ENCODE measurements around the gene C11orf71.

The C11orf71 gene

DNA sequence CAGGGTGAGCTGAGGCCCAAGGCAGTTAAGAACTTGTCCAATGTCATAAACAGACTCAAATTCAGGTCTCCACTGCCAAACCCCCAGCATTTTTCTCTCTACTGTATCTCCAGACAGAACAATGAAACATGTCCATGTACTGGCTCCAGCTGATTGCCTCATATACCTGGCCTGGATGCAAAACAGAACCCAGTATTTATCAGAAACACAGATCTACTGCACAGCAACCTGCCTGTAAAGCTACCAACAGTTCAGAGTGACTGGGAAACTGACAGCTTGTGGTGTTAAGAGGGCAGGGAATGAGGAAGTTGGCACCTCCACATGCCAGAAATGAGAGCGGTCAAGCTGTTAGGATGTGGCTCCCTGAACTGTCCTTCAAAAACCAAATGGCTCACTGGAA lies 41.6 kb downstream of the C11orf71 start:
- no peak for DNase-seq (ENCODE audit: low read depth in 2 of 2)

DNA sequence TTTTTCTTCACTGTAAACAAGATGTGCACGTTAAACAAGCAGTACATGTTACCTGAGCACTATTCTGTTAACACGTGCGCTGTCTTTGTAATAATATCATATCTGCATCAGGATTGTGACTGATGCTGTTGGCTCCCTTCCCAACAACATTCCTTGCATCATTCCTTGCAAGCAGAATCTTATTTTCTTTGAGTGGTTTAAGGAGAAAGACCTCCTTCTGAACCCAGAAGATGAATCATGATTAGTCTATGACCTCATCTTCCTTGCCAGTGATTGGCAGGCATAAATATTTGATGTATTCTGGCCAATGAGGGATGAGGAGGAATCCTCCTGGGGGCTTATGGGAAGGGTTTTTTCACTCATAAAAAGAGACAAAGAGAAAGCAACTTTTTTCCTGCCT lies 46.2 kb downstream of the C11orf71 start:
- peak; percentile 82 to 86 for DNase-seq (ENCODE audit: low read depth in 2 of 2)

DNA sequence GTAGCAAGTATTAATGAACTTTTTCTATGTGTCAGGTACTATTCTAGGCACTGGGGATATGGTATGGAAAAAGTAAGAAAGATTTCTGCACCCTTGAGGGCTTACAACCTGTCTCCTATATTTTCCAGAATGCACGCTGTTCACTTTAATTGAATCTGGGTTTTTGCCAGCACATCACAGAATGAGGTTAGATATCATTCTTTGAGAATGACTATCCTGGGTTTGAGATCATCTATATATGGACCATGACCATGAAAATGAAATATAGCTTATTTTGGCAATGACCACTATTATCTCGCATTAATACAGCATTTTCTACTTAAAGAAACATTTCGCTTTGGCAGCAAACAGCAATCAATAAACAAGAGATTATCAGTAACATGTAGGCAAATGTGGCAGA lies 46.9 kb downstream of the C11orf71 start:
- DNase-seq (ENCODE audit: low read depth in 2 of 2), result peak in 1 of 2 experiments; percentile 36

DNA sequence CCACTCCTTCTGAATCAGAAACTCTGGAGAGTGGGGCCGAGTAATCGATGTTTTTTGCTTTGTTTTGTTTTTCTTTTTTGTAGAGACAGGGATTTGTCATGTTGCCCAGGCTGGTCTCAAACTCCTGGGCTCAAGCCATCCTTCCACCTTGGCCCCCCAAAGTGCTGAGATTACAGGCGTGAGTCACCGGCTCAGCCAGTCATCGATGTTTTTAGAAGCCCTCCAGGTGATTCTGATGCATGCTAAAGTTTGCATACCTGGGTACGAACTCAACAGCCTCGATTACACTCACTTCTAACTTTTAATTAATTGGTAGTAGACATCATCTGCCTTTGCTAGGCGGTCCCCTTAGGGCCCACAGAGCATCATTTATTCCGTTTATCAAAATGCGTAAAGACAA lies 50.3 kb downstream of the C11orf71 start:
- no peak for DNase-seq (ENCODE audit: low read depth in 2 of 2)

Measured in fibroblast of skin of left quadriceps (primary cell).